Activated CD8-positive, alpha-beta memory T cell treated with anti-CD3 and anti-CD28 coated beads for 24 hours (primary cell): ENCODE measurements around the gene LRP11.
A peak's percentile ranks its signal among the peaks of the same experiment; 100 is the strongest.
"Not testable (repeated sequence)": the region's sequence is repeated elsewhere in the genome, so short reads cannot be mapped to it uniquely, and the experiment has no call there.

Experiments used
- DNase-seq: peaks from one replicate; pipeline ENCODE4 v3.0.0-alpha.2; 2020

LRP11 gene

DNA sequence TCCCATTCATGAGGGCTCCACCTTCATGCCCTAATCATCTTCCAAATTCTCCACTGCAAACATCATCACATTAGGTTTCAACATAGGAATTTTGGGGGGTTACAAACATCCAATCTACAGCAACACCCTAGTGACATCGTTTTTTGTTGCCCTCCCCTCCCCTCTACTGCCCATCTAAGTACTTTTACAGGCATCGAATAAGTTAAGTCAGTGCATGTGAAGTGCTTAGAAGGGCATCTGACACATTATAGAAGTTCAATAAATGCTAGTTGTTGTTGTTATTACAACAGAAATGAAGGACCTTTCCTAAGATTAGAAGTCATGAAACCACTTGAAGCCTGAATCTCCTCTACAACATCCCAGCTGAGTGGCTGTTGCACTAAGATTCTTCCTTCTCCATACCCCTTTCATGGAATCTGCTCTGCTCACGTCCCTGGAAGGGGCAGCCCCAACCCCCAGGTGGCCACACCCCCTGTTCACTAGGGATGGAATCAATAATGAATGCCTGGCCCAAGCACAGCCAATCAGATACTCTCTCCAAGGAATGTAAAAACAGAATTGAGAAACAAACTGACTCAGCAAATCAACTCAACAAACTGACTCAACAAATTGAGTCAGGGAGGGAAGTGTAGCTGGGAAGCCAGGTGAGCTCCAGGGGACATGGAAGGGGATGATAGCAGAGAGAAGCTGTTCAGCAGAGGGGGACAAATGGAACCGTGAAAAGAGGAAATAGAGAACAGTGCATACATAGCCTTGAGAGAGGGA, 3.9 kb upstream of the LRP11 start:
- no peak for DNase-seq

GRCh38 chr6:149864578-149865535, 698 bp upstream of the LRP11 start:
- DNase-seq: peak; percentile 59

DNA sequence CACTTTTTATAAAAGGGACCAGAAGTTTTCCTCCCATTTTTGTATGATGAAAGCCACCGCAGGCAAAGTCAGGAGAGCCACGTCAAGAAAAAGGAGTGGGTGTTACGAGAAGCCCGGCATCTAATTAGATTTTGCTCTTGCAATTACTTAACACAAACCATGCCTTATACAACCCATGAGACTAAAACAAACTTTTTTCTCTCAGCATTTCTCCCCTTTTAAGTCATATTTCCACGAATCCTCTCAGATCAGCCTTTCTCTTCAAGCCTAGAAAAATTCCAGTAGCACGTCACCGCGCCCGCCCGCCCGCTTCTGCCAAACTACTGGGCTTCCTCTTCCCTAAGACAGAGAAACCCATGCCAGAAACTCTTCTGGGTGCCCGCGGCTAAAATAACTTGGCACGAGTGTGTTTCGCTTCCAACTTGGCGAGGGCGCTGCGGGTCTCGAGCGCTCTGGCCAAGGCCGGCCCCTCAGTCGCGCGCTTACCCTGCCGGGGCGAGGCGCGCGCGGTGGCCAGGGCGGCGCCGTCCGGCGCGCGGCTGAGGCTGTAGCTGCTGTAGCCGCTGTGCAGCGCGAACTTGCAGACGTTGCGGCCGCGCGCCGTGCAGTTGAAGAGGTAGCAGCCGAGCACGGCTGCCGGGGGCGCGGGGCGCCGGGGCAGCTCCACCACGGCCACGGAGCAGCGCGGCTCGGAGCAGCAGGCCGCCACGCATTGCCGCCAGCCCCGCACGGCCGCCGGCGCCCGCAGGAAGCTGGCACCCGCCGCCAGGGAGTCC, 1.0 kb downstream of the LRP11 start:
- DNase-seq: peak; percentile 73

DNA sequence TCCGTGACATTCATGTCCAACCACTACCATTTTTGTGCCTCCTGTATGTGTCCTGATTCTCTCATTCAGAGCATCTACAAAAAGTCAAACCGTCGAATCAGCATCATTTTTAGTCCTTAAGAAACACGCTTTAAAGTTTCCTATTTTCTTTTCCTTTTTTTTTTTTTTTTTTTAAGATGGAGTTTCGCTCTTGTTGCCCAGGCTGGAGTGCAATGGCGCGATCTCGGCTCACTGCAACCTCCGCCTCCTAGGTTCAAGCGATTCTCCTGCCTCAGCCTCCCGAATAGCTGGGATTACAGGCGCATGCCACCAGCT, 1.8 kb downstream of the LRP11 start:
- DNase-seq: not testable (repeated sequence)

DNA sequence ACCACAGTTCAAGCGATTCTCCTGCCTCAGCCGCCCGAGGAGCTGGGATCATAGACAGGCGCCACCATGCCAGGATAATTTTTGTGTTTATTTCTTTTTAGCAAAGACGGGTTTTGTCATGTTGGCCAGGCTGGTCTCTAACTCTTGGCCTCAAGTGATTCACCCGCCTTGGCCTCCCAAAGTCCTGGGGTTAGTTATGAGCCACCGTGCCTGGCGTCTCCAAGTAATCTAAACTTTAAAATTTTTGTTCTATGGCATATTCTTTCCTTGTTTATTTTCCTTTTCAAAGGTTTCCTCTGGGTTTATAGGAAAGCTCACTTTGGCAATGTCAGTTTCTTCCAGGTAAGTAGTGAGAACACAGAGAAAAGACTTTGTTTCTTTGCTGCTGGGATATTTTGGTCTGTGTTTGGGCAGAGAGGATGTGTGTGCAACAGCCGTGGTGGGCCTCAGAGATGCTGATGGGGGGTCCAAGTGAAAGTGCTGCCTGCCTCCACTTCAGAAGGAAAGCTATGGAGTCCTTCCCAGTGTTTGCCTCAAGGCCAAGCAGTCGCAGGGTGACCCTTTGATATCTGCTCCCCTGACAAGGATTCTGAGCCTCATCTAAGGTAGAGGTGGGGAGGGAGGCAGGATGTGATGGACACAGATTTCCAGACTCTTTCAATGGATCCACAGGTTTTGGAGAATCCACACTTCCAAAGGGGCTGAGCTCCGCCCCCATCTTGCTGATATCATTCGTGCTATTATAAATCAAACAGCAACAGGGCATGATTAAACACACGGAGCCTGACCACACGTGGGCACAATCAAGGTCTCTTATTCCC, 2.3 kb downstream of the LRP11 start:
- no peak for DNase-seq

GRCh38 chr6:149860834-149861602, 3.1 kb downstream of the LRP11 start:
- DNase-seq: no peak

DNA sequence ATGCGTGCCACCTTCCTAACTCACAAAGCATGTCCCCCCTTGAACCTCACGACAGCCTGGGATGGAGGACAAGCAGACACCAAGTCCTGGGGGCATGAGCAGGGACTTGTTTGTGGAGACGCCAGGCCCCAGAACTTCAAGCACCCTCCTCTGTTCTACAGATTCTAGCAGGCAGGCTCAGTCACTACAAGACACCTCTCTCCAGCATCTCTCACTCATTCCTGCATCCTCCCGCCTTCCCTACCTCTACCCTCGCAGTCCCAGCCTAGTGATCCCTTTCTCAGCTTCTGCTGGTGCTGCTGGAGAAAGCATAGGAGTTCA, 3.7 kb downstream of the LRP11 start:
- DNase-seq: no peak

GRCh38 chr6:149859938-149860337, 4.2 kb downstream of the LRP11 start:
- no peak for DNase-seq

DNA sequence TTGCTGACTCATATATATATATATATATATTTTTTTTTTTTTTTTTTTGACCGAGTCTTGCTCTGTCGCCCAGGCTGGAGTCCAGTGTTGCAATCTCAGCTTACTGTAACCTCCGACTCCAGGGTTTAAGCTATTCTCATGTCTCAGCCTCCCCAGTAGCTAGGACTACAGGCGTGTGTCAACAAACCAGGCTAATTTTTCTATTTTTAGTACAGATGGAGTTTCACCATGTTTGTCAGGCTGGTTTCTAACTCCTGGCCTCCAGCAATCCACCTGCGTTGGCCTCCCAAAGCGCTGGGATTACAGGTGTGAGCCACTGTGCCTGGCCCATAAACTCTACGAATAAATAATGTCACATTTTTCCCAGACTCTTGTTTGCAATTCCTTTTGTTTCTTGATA, 4.8 kb downstream of the LRP11 start:
- DNase-seq: no peak

DNA sequence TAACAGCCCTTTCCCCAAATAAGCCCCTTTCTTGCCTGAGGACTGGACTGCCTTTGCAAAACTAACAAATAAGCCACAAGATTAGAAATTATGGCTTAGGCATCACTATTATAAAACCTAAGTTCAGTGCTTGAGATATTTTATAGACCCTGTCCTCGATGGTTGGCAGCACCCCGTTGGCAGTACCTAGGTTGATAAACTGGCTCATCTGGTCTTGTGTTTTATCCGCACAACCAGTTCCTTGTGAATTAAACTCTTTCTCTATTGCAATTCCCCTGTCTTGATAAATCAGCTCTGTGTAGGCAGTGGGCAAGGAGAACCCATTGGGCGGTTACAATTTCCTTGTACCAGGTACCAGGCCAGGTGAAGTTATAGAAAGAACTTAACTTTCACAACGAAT, 6.6 kb downstream of the LRP11 start:
- no peak for DNase-seq

DNA sequence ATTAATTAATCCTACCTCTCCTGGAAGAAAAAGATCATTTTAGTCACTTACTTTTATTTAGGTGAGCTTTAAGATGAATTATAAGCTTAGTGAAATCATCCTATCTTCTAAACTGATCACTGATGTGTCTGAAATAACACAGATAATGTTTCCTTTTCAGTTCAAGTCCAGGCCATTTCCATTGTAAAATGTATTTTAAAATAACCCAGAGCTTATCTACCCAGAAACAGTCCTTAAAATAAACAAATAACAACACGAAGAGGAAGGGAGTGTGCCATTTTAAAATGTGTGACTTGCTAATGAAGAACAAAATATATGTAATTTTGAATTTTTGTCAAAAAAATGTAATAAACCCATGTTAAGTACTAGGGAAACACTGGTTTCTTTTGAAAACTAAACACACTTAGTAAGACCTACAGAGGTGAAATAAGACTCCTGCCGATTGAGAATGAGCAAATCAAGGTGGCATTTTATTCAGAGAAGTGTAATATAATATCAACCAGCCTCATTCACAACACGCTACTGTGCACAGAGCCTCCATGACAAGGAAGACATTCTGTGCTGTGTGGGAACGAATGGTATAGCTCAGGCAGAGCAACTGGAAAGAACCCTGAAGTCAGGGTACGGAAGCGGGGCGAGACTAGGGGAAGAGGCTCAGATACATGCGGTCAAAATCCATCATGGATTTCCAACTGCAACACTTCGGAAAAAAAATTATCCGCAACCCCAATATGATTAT, 7.7 kb downstream of the LRP11 start:
- DNase-seq: no peak

DNA sequence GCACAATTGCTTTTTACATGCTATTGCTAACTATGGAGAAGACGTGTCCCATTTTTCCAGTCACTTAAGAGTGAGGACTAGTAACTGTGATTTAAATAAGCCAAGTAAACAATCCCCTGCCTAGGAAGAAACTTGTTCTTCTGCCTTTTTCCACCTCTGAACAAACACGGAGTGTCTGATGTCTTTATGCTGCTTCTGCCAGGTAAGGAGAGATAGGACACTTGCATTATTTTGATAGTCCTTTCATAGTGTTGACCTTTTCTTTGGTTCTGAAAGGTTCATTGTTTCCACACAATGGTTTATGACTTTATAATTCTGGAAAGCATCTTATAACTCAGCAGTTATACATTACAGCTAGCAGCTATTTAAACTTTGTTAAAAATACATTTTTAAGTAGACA, 8.4 kb downstream of the LRP11 start:
- no peak for DNase-seq

GRCh38 chr6:149855040-149855654, 9.0 kb downstream of the LRP11 start:
- DNase-seq: no peak

- no peak for DNase-seq
Measured at GRCh38 chr6:149854532-149854931, 9.6 kb downstream of the LRP11 start.

- DNase-seq: not testable (repeated sequence)
Measured at GRCh38 chr6:149854017-149854416, 10.1 kb downstream of the LRP11 start.

DNA sequence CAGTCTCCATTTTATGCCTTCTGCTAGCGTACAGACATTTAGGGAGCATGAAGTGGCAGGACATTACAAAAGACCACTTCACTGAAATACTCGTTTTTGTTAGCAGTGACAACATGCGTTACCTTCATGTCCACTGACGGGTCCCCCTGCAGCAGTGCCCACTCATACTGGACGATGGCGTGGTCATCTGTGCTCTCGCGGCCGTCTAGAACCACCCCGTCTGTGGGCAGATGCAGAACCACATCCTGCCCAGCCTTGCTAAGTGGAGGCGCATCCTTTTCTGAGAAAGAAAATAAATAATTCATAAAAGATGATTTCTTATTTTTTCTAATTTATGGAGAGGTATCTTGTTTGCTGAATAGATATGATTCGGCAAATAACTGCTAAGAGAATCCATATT, 11.3 kb downstream of the LRP11 start:
- DNase-seq: no peak

- no peak for DNase-seq
Measured at GRCh38 chr6:149852180-149852579, 12.0 kb downstream of the LRP11 start.

DNA sequence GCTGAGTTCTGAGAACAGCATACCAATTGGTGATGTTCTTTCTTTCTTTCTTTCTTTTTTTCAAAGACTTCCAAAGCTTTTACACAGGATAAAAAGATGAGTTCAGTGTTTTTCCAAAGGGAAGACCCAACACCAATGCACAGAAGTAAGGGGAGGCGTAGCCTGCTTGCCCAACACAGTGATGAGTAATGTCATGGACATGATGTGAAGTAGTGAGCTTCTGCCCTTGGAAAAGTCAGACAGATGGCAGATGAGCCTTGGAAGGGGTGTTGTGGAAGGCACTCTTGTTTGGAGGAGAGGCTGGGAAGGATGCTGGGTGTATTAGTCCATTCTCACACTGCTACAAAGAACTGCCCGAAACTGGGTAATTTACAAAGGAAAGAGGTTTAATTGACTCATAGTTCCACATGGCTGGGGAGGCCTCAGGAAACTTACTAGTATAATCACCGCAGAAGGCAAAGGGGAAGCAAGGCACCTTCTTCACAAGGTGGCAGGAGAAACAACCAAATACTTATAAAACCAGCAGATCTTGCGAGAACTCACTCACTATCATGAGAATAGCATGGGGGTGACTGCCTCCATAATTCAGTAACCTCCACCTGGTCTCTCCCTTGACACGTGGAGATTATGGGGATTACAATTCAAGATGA, 12.6 kb downstream of the LRP11 start:
- no peak for DNase-seq

GRCh38 chr6:149848343-149848742, 15.8 kb downstream of the LRP11 start:
- not testable (repeated sequence) for DNase-seq

GRCh38 chr6:149847939-149848267, 16.3 kb downstream of the LRP11 start:
- DNase-seq: no peak
